GM12865 (cell line): ENCODE results near the gene HORMAD1.
A peak's percentile ranks its signal among the peaks of the same experiment; 100 is the strongest.

ENCODE experiments used
- DNase-seq: peaks from one replicate; pipeline ENCODE4 v3.0.0; 2010; ENCODE audit warnings: low read depth
- H3K4me3 ChIP-seq: 2 replicates; pipeline ENCODE4 v1.5.1; 2011; ENCODE audit warnings: mild to moderate bottlenecking, low read depth, low read length, control low read depth
- CTCF ChIP-seq: IDR thresholded peaks from 2 replicates; pipeline ENCODE4 v1.5.1; 2011; ENCODE audit warnings: low read length, control low read depth, low read depth, inconsistent platforms; ENCODE audit not compliant: insufficient read depth; ENCODE audit errors: missing control alignments

The HORMAD1 gene

GRCh38 chr1:150760013-150760412 is 39.3 kb upstream of the HORMAD1 start:
- TF ChIP-seq CTCF = no peak
- DNase-seq = peak; percentile 32

GRCh38 chr1:150753416-150753815 is 32.7 kb upstream of the HORMAD1 start:
- no peak for DNase-seq
- TF ChIP-seq CTCF = no peak

More at GRCh38 chr1:150760013-150760412, 39.3 kb upstream of the HORMAD1 start:
- no peak overlapping the region for H3K4me3 ChIP-seq

GRCh38 chr1:150751443-150751842 is 30.7 kb upstream of the HORMAD1 start:
- no peak overlapping the region for H3K4me3 ChIP-seq
- TF ChIP-seq CTCF = no peak
- no peak for DNase-seq

More at GRCh38 chr1:150753416-150753815, 32.7 kb upstream of the HORMAD1 start:
- no peak overlapping the region for H3K4me3 ChIP-seq

- no peak for TF ChIP-seq CTCF
- no peak overlapping the region for H3K4me3 ChIP-seq
- no peak for DNase-seq
Observed at GRCh38 chr1:150749720-150750311, 29.1 kb upstream of the HORMAD1 start.

GRCh38 chr1:150748878-150749719 is 28.4 kb upstream of the HORMAD1 start:
- no peak overlapping the region for H3K4me3 ChIP-seq
- no peak for TF ChIP-seq CTCF
- no peak for DNase-seq

GRCh38 chr1:150730130-150730721 is 9.5 kb upstream of the HORMAD1 start:
- no peak for DNase-seq
- TF ChIP-seq CTCF = no peak
- no peak overlapping the region for H3K4me3 ChIP-seq
